AG09319 (cell line): Measurements from ENCODE around the gene KDF1.

Experiments used
- DNase-seq: peaks from one replicate; pipeline ENCODE4 v3.0.0-alpha.2; 2010; ENCODE audit warnings: low read depth; ENCODE audit errors: extremely low read depth
- CTCF ChIP-seq: IDR thresholded peaks from 2 replicates; pipeline ENCODE4 v1.5.1; 2011; ENCODE audit warnings: low read depth, mild to moderate bottlenecking, inconsistent platforms, low read length, moderate library complexity

The KDF1 gene

GRCh38 chr1:26913389-26913753 is 46.9 kb downstream of the KDF1 start:
- DNase-seq: no peak
- TF ChIP-seq CTCF: no peak

GRCh38 chr1:26912147-26912490 is 48.1 kb downstream of the KDF1 start:
- no peak for TF ChIP-seq CTCF
- no peak for DNase-seq

GRCh38 chr1:26911399-26912146 is 48.7 kb downstream of the KDF1 start:
- TF ChIP-seq CTCF: no peak
- DNase-seq: no peak

- TF ChIP-seq CTCF: no peak
- DNase-seq: no peak
Observed at GRCh38 chr1:26910343-26911160, 49.7 kb downstream of the KDF1 start.

GRCh38 chr1:26909951-26910342 is 50.3 kb downstream of the KDF1 start:
- no peak for TF ChIP-seq CTCF
- no peak for DNase-seq

- no peak for TF ChIP-seq CTCF
- no peak for DNase-seq
Observed at GRCh38 chr1:26907071-26907917, 53.0 kb downstream of the KDF1 start.
